GM18907 (cell line): Measurements from ENCODE around the gene GRIK4.

Experiments used
- ATAC-seq: cut with Tn5 transposase; IDR thresholded peaks from one replicate; pipeline ENCODE4 v1.9.1; 2021; ENCODE audit warnings: mild to moderate bottlenecking, moderate library complexity; ENCODE audit not compliant: unreplicated experiment

Gene GRIK4

DNA sequence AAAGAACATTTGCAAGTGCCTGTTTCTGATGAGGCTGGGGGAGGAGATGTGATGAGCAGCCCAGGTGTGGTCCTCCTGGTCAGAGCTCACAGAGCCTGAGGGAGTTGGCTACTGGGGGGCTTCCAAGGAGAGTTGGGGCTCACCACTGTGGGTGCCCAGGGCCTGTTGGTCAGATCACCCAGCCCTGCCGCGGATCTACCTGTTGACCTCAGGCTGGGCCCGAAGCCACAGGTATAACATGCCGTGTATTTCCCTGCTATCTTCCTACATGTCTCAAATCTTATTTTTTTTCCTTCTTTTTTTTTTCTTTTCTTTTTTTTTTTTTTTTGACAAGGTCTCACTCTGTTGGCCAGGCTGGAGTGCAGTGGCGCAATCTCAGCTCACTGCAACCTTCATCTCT lies 312.7 kb downstream of the GRIK4 start:
- ATAC-seq = no peak

GRCh38 chr11:120827198-120827597 lies 315.6 kb downstream of the GRIK4 start:
- no peak for ATAC-seq

- ATAC-seq = no peak
These were observed 316.3 kb downstream of the GRIK4 start for GRCh38 chr11:120827820-120828219.

DNA sequence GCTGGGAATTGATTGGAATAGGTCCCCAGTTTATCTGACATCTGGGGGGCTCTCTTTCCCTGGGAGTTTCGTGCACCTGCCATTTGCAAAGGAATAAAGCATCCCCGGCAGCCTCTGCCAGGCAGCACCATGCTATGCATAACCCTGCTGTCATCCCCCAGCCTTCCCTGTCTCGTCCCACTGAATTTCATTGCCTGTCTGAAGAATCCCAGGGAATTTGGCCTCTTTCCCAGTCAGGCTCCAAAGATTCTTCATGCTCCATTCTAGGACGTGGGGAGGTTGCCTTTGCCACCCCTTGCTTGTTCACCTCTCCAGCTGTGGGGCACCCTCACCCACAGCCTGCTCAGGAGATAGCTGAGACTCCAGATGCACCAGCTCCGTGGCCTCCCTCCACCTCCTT lies 317.3 kb downstream of the GRIK4 start:
- no peak for ATAC-seq

DNA sequence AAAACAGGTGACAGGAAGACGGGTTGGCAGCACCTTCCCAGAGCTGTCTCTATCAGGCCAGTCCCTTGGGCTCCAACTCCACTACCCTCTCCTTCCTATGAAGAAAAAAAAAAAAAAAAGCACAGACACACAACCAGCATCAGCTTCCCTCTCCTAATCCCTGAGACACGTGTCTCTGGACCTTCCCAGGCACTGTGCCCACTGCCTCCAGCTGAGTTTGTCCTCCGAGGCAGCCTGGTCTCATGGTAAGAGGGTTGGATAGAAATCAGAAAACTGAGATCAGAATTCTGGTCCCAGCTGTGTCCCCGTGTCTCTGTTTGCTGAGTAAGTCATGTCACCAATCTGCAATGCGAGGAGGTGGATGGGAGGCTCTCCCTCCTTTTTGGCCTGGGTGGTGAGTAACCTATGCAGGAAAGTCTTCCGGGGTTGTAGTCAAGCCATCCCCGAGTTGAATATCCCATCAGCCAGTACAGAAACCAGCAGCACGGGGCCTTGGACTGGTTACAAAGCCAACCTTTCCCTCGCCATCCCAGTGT lies 318.6 kb downstream of the GRIK4 start:
- ATAC-seq = no peak

- no peak for ATAC-seq
These were observed 321.1 kb downstream of the GRIK4 start for GRCh38 chr11:120832481-120833238.

DNA sequence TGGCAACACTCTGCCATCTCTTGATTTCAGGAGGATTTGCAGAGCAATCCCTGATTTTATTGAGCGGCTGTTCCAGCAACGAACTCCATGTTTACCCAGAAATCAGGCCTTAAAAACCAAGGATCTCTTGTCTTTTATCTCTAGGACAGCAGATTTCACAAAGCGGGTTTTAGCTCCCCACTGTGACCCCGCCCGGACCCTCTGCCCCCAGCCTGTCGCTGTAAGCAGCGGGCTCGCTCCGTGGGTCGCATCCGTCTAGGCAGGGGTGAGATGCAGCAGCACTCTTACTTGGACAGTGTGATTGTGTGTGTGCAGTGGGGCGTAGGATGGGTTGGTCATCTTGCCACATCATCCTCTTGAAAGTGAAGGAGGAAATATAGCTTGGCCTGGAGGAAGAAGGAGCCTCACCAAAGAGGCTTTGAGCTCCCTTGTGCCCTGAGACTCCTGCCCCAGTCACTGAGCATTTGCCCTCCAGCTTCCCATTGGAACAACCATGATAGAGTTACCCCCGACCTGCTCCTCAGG lies 323.2 kb downstream of the GRIK4 start:
- ATAC-seq = no peak

- ATAC-seq = peak; percentile 90
These were observed 324.2 kb downstream of the GRIK4 start for GRCh38 chr11:120835601-120836228.

GRCh38 chr11:120837696-120838095 lies 326.1 kb downstream of the GRIK4 start:
- ATAC-seq = no peak

DNA sequence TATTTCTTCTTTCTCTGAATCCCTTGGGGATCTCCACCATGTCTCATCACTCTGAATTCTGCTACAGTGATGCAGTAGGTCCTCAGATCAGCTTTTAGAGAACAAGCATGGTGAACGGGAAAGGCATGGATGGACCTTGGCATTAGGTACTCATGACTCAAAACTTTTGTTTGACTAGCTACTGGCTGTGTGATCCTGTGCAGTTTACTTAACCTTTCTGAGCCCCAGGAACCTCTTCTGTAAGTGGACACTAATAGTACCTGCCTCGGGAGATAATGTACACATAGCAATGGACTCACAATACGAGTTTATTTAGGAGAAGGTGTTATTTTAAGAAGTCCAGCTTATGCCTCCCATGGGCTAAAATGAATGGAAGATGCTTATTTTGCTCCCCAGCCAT lies 327.7 kb downstream of the GRIK4 start:
- no peak for ATAC-seq

DNA sequence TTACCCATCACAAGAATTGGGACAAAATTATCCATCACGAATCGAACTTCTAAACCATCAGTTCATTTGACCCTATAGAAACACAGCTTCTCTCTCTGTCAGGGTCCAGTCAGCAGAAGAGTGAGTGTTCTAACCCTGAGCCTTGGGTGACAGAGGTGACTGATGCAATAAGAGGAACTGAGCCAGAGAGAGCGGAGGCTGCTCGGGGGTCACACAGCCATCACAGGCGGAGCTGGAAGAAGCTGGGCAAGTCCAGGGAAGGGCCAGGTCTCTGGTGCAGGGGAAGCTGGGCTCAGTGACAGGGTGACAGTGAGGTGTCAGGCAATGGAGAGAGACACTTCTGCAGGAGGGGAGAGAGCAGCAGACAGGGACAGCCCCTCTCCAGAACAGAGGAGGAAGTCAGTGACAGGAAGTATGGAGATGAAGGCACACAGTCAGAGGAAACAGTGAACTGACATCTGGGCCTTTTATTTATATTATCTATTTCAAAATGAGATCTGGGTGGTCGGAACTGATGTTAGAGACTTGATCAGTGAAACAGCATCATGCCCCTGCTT lies 328.4 kb downstream of the GRIK4 start:
- no peak for ATAC-seq

GRCh38 chr11:120840661-120841060 lies 329.1 kb downstream of the GRIK4 start:
- ATAC-seq = no peak

DNA sequence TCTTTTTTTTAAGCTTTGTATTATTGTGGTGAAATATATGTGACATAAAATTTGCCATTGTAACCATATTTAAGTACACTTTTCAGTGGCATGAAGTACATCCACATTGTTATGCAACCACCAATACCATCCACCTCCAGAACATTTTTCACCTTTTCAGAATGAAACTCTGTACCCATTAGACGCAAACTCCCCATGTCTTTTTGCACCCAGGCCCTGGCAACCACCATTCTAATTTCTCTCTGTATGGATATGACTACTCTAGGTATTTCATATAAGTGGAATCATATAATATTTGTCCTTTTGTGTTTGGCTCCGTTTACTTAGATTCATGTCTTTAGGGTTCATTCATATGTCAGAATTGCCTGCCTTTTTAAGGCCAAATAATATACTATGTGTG lies 329.5 kb downstream of the GRIK4 start:
- ATAC-seq = no peak

- ATAC-seq = no peak
These were observed 330.6 kb downstream of the GRIK4 start for GRCh38 chr11:120842195-120842594.

- no peak for ATAC-seq
These were observed 341.9 kb downstream of the GRIK4 start for GRCh38 chr11:120853435-120853834.

DNA sequence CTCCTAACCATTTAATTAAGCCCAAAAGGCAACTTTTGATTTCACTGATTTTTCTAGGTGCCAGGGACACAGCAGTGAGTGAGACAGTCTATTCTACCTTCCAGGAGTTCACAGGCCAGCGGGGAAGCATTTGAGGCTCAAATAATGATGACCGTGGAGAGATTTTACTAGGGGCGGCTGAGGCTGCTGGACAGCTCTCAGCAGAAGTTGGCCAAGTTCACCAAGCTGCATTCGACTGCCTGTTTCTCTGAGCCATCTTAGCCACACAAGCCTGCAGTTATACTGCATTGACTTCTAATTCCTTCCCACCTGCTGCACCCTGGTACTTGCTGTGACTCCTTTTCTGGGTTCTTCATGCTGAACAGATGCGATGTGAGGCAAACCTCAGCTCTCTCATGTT lies 343.4 kb downstream of the GRIK4 start:
- no peak for ATAC-seq

GRCh38 chr11:120857508-120857907 lies 346.0 kb downstream of the GRIK4 start:
- ATAC-seq = no peak

- ATAC-seq = no peak
These were observed 347.2 kb downstream of the GRIK4 start for GRCh38 chr11:120858740-120859139.

DNA sequence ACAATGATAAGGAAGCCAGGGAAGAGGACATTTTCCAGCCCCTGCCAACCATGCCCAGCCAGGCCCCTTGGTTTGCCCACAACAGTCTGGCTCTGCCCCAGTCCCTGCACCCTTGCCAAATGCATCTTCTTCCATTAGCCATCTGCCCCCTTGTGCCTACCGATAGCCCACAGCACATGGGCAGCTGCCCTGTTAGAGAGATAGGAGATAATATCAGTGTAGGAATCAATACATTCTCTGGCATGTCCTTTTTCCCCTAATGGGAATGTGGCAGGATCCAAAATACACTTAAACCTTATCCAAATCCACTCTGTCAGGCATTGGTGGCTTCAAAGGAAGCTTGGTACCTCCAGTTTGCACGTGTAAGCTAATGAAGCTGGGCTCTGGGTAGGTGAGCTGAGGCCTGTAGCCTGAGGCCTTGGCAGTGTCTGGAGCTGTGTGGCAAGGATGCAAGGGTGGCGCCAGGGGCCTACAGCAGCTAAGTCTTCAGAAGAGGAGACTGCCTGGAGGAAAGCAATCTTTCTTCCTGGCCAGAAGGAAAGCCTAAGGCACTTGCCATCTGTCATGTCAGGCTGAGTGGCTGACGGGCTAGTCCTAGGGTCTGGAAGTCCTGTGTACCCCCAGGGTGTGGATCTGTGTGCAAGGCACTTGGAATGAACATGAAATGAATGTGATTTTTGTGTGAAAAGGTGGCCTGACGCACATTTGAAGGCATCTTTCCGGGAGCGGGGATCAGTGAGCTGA lies 348.2 kb downstream of the GRIK4 start:
- ATAC-seq = no peak

DNA sequence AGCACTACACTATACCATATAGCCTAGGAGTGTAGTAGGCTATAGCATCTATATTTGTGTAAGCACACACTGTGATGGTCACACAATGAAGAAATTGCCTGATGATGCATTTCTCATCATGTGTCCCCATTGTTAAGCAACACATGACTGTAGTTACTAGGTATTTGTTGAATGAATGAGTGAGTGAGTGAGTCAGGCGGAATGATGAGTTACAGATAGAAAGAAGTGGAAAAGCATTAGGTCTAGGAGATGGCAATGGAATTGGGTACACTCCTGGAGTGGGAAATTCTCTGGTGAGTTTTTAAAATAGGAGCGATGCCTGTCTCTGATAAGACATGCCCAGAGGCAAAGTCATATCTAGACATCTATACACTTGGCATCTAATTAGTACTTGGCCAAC lies 351.8 kb downstream of the GRIK4 start:
- ATAC-seq = no peak

DNA sequence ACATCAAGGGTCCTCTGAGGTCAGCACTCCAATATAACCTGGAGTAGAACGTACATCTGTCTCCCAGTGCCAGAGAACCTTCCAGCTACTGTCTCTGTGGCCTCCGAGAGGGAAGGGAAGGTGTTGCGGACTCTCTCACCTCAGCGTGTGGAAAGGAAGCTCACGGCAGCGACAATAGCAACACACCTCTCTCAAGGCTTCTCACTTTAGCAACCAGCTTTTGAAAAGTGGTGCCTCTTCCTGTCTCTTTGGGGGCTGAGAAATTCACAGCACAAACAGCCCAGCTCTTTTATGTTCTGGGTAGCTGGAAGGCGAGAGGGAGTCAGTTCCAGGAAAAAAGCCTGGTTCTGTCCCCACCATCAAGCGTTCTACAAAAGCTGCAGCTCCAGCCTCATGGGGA lies 355.5 kb downstream of the GRIK4 start:
- ATAC-seq = no peak
